GM23338 (cell line): ENCODE data around the gene RNGTT. TPM values are rescaled to one million over a fixed set of nuclear protein-coding genes. Genes with fewer than 3 reads are reported as not detected.

Source experiments
- CTCF ChIP-seq, 2 experiments: fragments of 200-600 bp in 1 of 2; sonication (generic) in 1 of 2; conservative IDR thresholded peaks; 2 replicates each; pipeline versions ENCODE4 v1.5.1 to v1.6.1; 2016 to 2017; ENCODE audit warnings: antibody characterized with exemption in 2 of 2, low read depth in 2 of 2, mild to moderate bottlenecking in 2 of 2, moderate library complexity in 1 of 2
- JUNB ChIP-seq: IDR thresholded peaks from one replicate; pipeline ENCODE4 v1.6.1; 2016; ENCODE audit warnings: antibody characterized with exemption; ENCODE audit not compliant: unreplicated experiment
- NANOG ChIP-seq: IDR thresholded peaks from 2 replicates; pipeline ENCODE4 v1.6.1; 2016; ENCODE audit warnings: antibody characterized with exemption, borderline replicate concordance
- REST ChIP-seq: IDR thresholded peaks from one replicate; pipeline ENCODE4 v1.6.1; 2018; ENCODE audit warnings: antibody characterized with exemption; ENCODE audit not compliant: unreplicated experiment
- ZNF114 ChIP-seq: fragments of 250-450 bp; sonication (Bioruptor Pico); IDR thresholded peaks from 2 replicates; pipeline ENCODE4 v1.5.0; 2020; ENCODE audit warnings: mild to moderate bottlenecking, moderate library complexity
- ZNF462 ChIP-seq: fragments of 250-450 bp; sonication (Bioruptor Pico); IDR thresholded peaks from 2 replicates; pipeline ENCODE4 v1.5.0; 2020; ENCODE audit warnings: mild to moderate bottlenecking, moderate library complexity
- polyA plus RNA-seq: library from polyadenylated mRNA; unstranded; fragments of >200 nt; fragmentation: Nextera tagmentation; extraction: Ambion mirVana; gene quantifications from 2 replicates; pipeline ENCODE4 v1.2.1, GENCODE V29; 2016
- total RNA-seq: library from RNA; depleted of rRNA; stranded (reverse); fragments of >200 nt; shearing (Covaris generic); gene quantifications from 2 replicates; pipeline ENCODE4 v1.2.3, GENCODE V29; 2014

The RNGTT gene
- total and polyA plus RNA-seq, 2 experiments from 2014 or later, result 11.2 to 29.2 TPM

- no peak for TF ChIP-seq ZNF462
- no peak for TF ChIP-seq REST
- TF ChIP-seq ZNF114 (CRISPR knock-in tag), result no peak
- TF ChIP-seq CTCF (conservative IDR thresholded peaks at IDR 0.05; ENCODE audit: low read depth in 2 of 2), result no peak
- no peak for TF ChIP-seq JUNB
- TF ChIP-seq NANOG, result no peak
These were observed 389.4 kb downstream of the RNGTT start (continued) for GRCh38 chr6:88574031-88574430.
